Ascending aorta (tissue), 2 donors: ENCODE measurements around the gene SMAD5. TPM values are rescaled to one million over a fixed set of nuclear protein-coding genes. Genes with fewer than 3 reads are reported as not detected.

Source experiments
- DNase-seq, 2 donors: peaks; one replicate each; pipeline ENCODE4 v3.0.0-alpha.2; 2019; ENCODE audit warnings: low spot score in 2 of 2
- H3K27ac ChIP-seq, 2 donors: fragments of 200-600 bp; sonication (generic); one replicate each; pipeline ENCODE4 v1.5.1; 2016 to 2017; ENCODE audit warnings: mild to moderate bottlenecking in 1 of 2
- H3K27me3 ChIP-seq: fragments of 200-600 bp; sonication (generic); one replicate; pipeline ENCODE4 v1.5.1; 2017
- H3K36me3 ChIP-seq, 2 donors: fragments of 200-600 bp; sonication (generic); one replicate each; pipeline ENCODE4 v1.5.1; 2016
- H3K4me1 ChIP-seq, 2 donors: fragments of 200-600 bp; sonication (generic); one replicate each; pipeline ENCODE4 v1.5.1; 2016 to 2017; ENCODE audit warnings: mild to moderate bottlenecking in 1 of 2
- H3K4me3 ChIP-seq, 2 donors: fragments of 200-600 bp; sonication (generic); one replicate each; pipeline ENCODE4 v1.5.1; 2016 to 2017; ENCODE audit warnings: mild to moderate bottlenecking in 1 of 2
- H3K9me3 ChIP-seq, 2 donors: fragments of 200-600 bp; sonication (generic); one replicate each; pipeline ENCODE4 v1.5.1; 2016
- CTCF ChIP-seq, 3 experiments: fragments of 200-600 bp in 2 of 3; fragments of 450-650 bp in 1 of 3; sonication (generic) in 2 of 3; IDR thresholded peaks; one replicate each; pipeline ENCODE4 v1.5.1; 2016 to 2019; ENCODE audit warnings: antibody characterized with exemption in 3 of 3, mild to moderate bottlenecking in 1 of 3, moderate library complexity in 1 of 3
- intact Hi-C: fragments of 100-400 bp; cut with DNase I; formaldehyde crosslinking; loops from one replicate; pipeline ENCODE4 v1.15.1; 2023
- total RNA-seq: library from RNA; depleted of rRNA; stranded (reverse); fragments of >200 nt; gene quantifications from one replicate; pipeline ENCODE4 v1.1.0, GENCODE V29; 2016

SMAD5 gene
- total RNA-seq, 1 donor from 2014 or later: 23.8 TPM

- Histone ChIP-seq H3K27ac (no peak overlapping the region), H3K4me1 (no peaks in the 10 kb centered on the region), H3K4me3 (no peak overlapping the region), H3K36me3 (no peaks in the 10 kb centered on the region), H3K9me3 (no peaks in the 10 kb centered on the region), H3K27me3 (no peaks in the 10 kb centered on the region)
- intact Hi-C loops: no loop called here
- no peak for DNase-seq
- TF ChIP-seq CTCF (IDR thresholded peaks at IDR 0.05): no peak
Observed at GRCh38 chr5:136200130-136200529, 67.5 kb downstream of the SMAD5 start.

DNA sequence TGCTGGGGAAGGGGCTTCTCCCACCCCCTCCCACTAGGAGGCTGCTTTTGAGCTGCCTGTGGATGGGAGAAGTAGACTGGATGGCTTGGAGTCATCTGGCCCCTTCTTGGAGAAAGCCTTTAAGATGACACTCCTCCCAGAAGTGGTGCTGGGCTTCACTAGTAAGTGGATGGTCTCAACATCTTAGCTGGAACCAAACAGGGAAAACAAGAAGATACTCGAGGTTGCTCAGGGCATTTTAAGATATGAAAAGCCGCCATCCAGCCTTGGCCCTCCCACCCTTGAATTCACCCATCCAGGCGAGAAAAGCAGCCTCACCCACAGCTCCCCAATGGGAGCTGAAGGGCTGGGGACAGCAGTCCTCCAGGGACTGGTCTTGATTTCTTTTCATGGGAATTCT lies 68.1 kb downstream of the SMAD5 start:
- no peaks in the 10 kb centered on the region for H3K36me3 ChIP-seq
- H3K4me3 ChIP-seq: no peak overlapping the region
- no peak for TF ChIP-seq CTCF (IDR thresholded peaks at IDR 0.05)
- no peaks in the 10 kb centered on the region for H3K27me3 ChIP-seq
- no peak overlapping the region for H3K27ac ChIP-seq
- intact Hi-C loops: no loop called here
- H3K4me1 ChIP-seq: no peaks in the 10 kb centered on the region
- H3K9me3 ChIP-seq: no peaks in the 10 kb centered on the region
- no peak for DNase-seq

DNA sequence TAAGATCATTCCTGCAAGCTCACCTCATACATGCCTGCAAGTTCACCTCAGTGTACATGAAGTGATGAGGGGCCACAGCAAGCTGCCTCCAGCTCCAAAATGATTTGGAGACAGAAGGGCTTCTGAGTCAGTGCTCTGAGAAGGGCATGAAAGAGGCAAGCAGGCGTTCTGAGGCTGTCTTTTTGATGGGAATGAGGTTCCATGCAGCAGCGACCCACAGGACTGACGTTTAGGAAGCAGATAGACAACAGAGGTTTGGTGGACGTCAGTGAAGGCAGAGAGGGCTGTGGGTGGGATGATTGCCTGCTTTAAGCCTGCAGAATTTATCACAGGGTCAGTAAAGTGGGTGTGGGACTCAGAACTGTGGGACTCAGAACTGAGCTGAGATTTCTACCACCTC lies 69.2 kb downstream of the SMAD5 start:
- TF ChIP-seq CTCF (IDR thresholded peaks at IDR 0.05): no peak
- no peaks in the 10 kb centered on the region for H3K36me3 ChIP-seq
- no peak overlapping the region for H3K4me3 ChIP-seq
- H3K27ac ChIP-seq: no peak overlapping the region
- H3K27me3 ChIP-seq: no peaks in the 10 kb centered on the region
- H3K4me1 ChIP-seq: no peaks in the 10 kb centered on the region
- intact Hi-C loops: no loop called here
- no peaks in the 10 kb centered on the region for H3K9me3 ChIP-seq
- no peak for DNase-seq

DNA sequence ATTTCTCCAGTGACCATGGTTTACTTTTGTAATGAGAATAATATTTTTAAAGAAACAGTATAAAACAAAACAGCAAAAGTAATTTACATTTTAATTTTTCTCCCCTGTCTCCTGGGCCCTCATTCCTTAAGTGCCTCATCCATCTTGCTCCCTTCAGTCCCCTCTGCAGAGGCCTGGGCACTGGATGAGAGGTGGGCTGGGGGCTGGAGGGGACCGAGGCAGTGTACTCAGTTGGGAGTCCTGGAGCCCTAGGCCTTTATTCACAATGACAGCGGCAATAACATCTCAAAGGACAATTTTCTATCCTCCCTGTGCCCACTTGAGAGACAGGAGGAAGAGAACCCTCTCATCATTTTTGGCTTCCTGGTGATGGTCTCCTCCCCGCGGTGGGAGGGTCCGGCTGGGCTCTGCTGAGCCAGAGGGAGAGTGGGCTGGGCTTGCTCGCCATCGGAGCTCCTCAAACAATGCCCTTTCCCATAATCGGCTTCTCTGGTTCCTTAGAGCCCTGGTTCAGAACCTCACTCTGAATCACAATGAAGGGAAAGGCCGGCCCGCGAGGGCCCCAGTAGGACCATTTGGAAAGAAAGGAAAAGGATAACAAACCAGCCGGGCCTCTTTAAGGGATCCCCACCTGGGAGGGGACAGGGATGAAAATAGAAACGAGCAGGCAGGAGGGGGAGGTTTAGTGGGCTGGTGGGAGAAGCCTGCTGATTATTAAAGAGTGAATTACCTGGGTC lies 70.0 kb downstream of the SMAD5 start:
- Histone ChIP-seq H3K27me3 (no peaks in the 10 kb centered on the region), H3K27ac (no peak overlapping the region), H3K4me1 (no peaks in the 10 kb centered on the region), H3K36me3 (no peaks in the 10 kb centered on the region), H3K4me3 (no peak overlapping the region), H3K9me3 (no peaks in the 10 kb centered on the region)
- intact Hi-C loops: no loop called here
- peak in 1 of 2 donors; percentile 24 for DNase-seq
- no peak for TF ChIP-seq CTCF (IDR thresholded peaks at IDR 0.05)

- Histone ChIP-seq H3K27ac (no peak overlapping the region), H3K36me3 (no peaks in the 10 kb centered on the region), H3K4me3 (no peak overlapping the region), H3K27me3 (no peaks in the 10 kb centered on the region), H3K4me1 (no peaks in the 10 kb centered on the region), H3K9me3 (no peaks in the 10 kb centered on the region)
- intact Hi-C loops: no loop called here
- no peak for TF ChIP-seq CTCF (IDR thresholded peaks at IDR 0.05)
- peak in 1 of 2 donors; percentile 24 for DNase-seq
Observed at GRCh38 chr5:136203303-136203922, 70.8 kb downstream of the SMAD5 start.
